HepG2 (cell line): ENCODE data around the gene TWF1. TPM values are rescaled to one million over a fixed set of nuclear protein-coding genes. Genes with fewer than 3 reads are reported as not detected.

ENCODE experiments used
- BHLHE40 ChIP-seq: IDR thresholded peaks from 2 replicates; pipeline ENCODE4 v1.6.1; 2011; ENCODE audit warnings: low read length, improper control_type of control experiment
- EED ChIP-seq: sonication (generic); formaldehyde crosslinking; IDR thresholded peaks from 2 replicates; pipeline ENCODE4 v1.5.0; 2020; ENCODE audit warnings: mild to moderate bottlenecking, missing genetic modification reagents
- ELK4 ChIP-seq: sonication (generic); formaldehyde crosslinking; IDR thresholded peaks from 2 replicates; pipeline ENCODE4 v1.9.0; 2021; ENCODE audit warnings: missing genetic modification reagents, borderline replicate concordance
- FOSL1 ChIP-seq: sonication (generic); formaldehyde crosslinking; IDR thresholded peaks from 2 replicates; pipeline ENCODE4 v1.9.0; 2021; ENCODE audit warnings: missing genetic modification reagents, borderline replicate concordance
- FOSL2 ChIP-seq: sonication (generic); formaldehyde crosslinking; IDR thresholded peaks from 2 replicates; pipeline ENCODE4 v1.4.0; 2020; ENCODE audit warnings: missing genetic modification reagents
- GATA4 ChIP-seq: sonication (generic); IDR thresholded peaks from 2 replicates; pipeline ENCODE4 v1.6.1; 2016; ENCODE audit warnings: antibody characterized with exemption, low read depth, borderline replicate concordance
- GMEB1 ChIP-seq: sonication (generic); formaldehyde crosslinking; IDR thresholded peaks from 2 replicates; pipeline ENCODE4 v1.5.1; 2020; ENCODE audit warnings: missing genetic modification reagents, mild to moderate bottlenecking, borderline replicate concordance
- GZF1 ChIP-seq: sonication (generic); formaldehyde crosslinking; IDR thresholded peaks from 2 replicates; pipeline ENCODE4 v1.5.1; 2020; ENCODE audit warnings: mild to moderate bottlenecking, missing genetic modification reagents
- HMG20B ChIP-seq: conservative IDR thresholded peaks from 2 replicates; pipeline ENCODE4 v1.6.1; 2016; ENCODE audit warnings: missing genetic modification reagents, missing compliant biosample characterization
- HNRNPL ChIP-seq: fragments of 200-400 bp; formaldehyde crosslinking; IDR thresholded peaks from 2 replicates; pipeline ENCODE4 v1.6.1; 2017; ENCODE audit warnings: mild to moderate bottlenecking, low read depth, low read length
- RXRA ChIP-seq: sonication (generic); formaldehyde crosslinking; IDR thresholded peaks from 2 replicates; pipeline ENCODE4 v1.5.1; 2020; ENCODE audit warnings: missing genetic modification reagents
- TMF1 ChIP-seq: sonication (generic); formaldehyde crosslinking; IDR thresholded peaks from 2 replicates; pipeline ENCODE4 v1.8.1; 2022; ENCODE audit warnings: low read depth, missing genetic modification reagents
- ZBTB49 ChIP-seq: sonication (generic); formaldehyde crosslinking; IDR thresholded peaks from 2 replicates; pipeline ENCODE4 v1.4.0; 2020; ENCODE audit warnings: missing genetic modification reagents, borderline replicate concordance
- ZGPAT ChIP-seq: IDR thresholded peaks from 2 replicates; pipeline ENCODE4 v1.6.1; 2016; ENCODE audit warnings: mild to moderate bottlenecking
- ZNF160 ChIP-seq: sonication (generic); formaldehyde crosslinking; IDR thresholded peaks from 2 replicates; pipeline ENCODE4 v1.8.0; 2022; ENCODE audit warnings: mild to moderate bottlenecking, inconsistent platforms, missing genetic modification reagents
- ZNF362 ChIP-seq: sonication (generic); formaldehyde crosslinking; IDR thresholded peaks from 2 replicates; pipeline ENCODE4 v1.4.0; 2020; ENCODE audit warnings: missing genetic modification reagents, mild to moderate bottlenecking, borderline replicate concordance
- ZNF414 ChIP-seq: sonication (generic); formaldehyde crosslinking; IDR thresholded peaks from 2 replicates; pipeline ENCODE4 v1.5.0; 2020; ENCODE audit warnings: missing genetic modification reagents
- ZNF468 ChIP-seq: sonication (generic); formaldehyde crosslinking; IDR thresholded peaks from 2 replicates; pipeline ENCODE4 v1.8.0; 2022; ENCODE audit warnings: mild to moderate bottlenecking, moderate library complexity, missing genetic modification reagents
- ZNF777 ChIP-seq: sonication (generic); formaldehyde crosslinking; IDR thresholded peaks from 2 replicates; pipeline ENCODE4 v1.4.0; 2020; ENCODE audit warnings: missing genetic modification reagents
- ZNF891 ChIP-seq: sonication (generic); formaldehyde crosslinking; IDR thresholded peaks from 2 replicates; pipeline ENCODE4 v1.5.0; 2020; ENCODE audit warnings: mild to moderate bottlenecking, missing genetic modification reagents
- polyA plus RNA-seq, 8 experiments: library from polyadenylated mRNA; depleted of rRNA in 3 of 8; stranded (reverse) in 7 of 8; unstranded in 1 of 8; fragments of >200 nt; fragmentation: Illumina TruSeq in 4 of 8; extraction: Trizol in 4 of 8; gene quantifications; 2 replicates each; pipeline versions ENCODE4 v1.2.1 to v1.2.3, GENCODE V29; 2011 to 2016; ENCODE audit warnings: low read depth in 4 of 8, missing spikeins in 1 of 8, mixed read lengths in 1 of 8; ENCODE audit not compliant: insufficient read depth in 1 of 8
- total RNA-seq, 5 experiments: library from RNA; depleted of rRNA; stranded (reverse); fragments of >200 nt; fragmentation: Illumina TruSeq; extraction: Trizol; gene quantifications; 2 replicates each; pipeline ENCODE4 v1.2.3, GENCODE V29; 2016; ENCODE audit warnings: low read depth in 1 of 5

The TWF1 gene
- total and polyA plus RNA-seq, 2 of the 13 experiments (the other 11 are each of a cell fraction or from before 2014, with no cell fraction given): 32.3 to 85.5 TPM

GRCh38 chr12:43758728-43759563 is 47.2 kb downstream of the TWF1 start, which contains the start of the genes IRAK4 and PUS7L (continued):
- TF ChIP-seq ELK4 (CRISPR knock-in tag) (no peak), FOSL1 (no peak), GZF1 (CRISPR knock-in tag) (no peak), TMF1 (CRISPR knock-in tag) (no peak), ZNF160 (CRISPR knock-in tag) (no peak), HMG20B (CRISPR knock-in tag) (peak; percentile 36; the same call in 1 of the 2 replicates), GATA4 (no peak), FOSL2 (CRISPR knock-in tag) (no peak; the same call in 1 of the 2 replicates), GMEB1 (peak; percentile 97), EED (CRISPR knock-in tag) (no peak; the same call in 1 of the 2 replicates), ZNF891 (0 out of 2 replicates have a peak, but pooled peaks have one; percentile 77), BHLHE40 (no peak), ZNF362 (CRISPR knock-in tag) (no peak), ZBTB49 (CRISPR knock-in tag) (no peak), HNRNPL (0 out of 2 replicates have a peak, but pooled peaks have one; percentile 30), ZNF468 (no peak), ZNF414 (CRISPR knock-in tag) (no peak), ZGPAT (CRISPR knock-in tag) (0 out of 2 replicates have a peak, but pooled peaks have one; percentile 51), RXRA (0 out of 2 replicates have a peak, but pooled peaks have one; percentile 23), ZNF777 (CRISPR knock-in tag) (peak; percentile 51; the same call in 1 of the 2 replicates)
